Measurements from ENCODE around the gene CDR2. TPM values are rescaled to one million over a fixed set of nuclear protein-coding genes. Genes with fewer than 3 reads are reported as not detected.

The CDR2 gene
- total RNA-seq (2022; extraction: Qiagen RNA extraction; ENCODE audit: low read depth), result 39.8 to 47.7 TPM (median 44.6 TPM) in 5 replicates

DNA sequence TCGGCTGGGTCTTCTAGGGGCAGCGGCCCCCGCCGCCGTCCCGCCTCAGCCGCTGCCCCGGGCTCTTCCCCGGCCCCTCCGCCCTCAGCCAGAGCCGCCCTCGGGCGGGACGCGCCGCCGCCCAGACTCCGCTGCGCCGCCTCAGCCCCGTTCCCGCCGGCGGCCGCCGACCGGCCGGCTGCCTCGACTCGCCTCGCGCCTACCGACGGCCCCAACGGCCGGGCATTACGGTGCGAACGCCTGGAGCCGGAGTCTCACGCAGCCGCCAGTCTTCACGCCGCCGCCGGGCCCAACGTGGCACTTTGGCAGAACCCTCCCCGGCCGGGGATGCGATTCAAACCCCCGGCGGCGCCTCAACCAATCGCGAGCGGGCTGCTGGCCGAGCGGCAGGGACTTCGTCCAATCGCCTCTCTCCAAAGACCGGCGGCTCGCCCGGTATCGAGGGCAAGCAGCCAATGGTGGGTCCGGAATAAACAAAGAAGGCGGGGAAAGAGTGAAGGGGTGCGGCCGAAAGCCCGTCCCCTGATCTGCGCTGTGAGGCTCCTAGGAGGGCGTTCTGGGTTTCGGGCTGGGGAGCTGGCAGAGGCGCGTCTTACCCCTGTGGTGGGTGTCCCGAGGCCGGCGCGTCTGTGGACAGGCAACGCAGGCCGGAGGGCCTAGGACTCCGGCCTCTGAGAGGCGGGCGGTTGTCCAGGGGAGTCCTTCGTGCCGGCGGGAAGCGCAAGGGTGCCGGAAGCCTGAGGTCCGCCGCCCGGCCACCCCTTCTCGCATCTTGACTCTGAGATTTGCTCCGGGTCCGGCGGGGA is at the start of gene CDR2:
CDR2 (minus strand) TSS at position 309 of the 806 bp plus-strand sequence. CDS start 310 bp downstream, outside the sequence.

DNA sequence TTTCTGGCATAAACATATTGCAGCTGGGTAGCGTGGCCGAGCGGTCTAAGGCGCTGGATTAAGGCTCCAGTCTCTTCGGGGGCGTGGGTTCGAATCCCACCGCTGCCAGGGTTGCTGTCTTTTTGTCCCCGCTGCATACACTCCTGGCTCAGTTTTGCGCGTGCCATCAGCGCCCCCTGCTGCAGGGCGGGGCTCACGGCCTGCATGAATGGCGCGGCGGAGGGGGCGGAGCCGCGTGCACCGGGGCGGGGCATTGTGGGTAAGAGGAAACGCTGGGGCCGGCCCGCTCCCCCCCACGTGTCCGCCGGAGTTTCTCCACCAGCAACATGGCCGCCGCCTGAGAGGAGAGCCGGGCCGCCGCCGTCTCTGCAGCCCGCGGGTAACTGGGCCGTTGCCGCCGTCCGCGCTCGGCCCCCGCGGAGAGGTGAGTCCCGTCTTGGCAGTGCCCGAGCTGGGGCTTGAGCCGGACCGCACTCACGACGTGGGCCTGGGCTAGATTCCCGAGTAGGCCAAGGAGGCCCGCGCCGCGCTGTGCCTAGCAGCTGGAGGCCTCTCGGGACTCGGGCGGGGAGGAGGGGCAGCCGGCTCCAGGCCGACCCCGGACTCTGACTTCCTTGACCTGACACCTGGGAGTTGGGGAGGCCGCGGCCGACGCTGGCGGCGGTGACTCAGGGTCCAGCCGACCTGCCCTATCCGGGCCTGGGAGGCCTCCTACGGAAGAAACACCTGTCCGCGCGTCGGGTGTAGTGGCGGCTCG is 77.1 kb downstream of the CDR2 start, which contains the start of gene POLR3E:
POLR3E (plus strand) TSS at position 296 of the 757 bp plus-strand sequence. CDS start 5,560 bp downstream, outside the sequence.

Other genes starting within 250 kb of the CDR2 start
- gene SDR42E2, start 212.1 kb downstream of the CDR2 start, total RNA-seq (2022; extraction: Qiagen RNA extraction; ENCODE audit: low read depth), result not detected in 5 replicates
- 9.7 to 15.5 TPM (median 13.3 TPM) in 5 replicates for gene EEF2K, start 168.3 kb downstream of the CDR2 start, total RNA-seq (2022; extraction: Qiagen RNA extraction; ENCODE audit: low read depth)
- gene POLR3E, start 77.2 kb downstream of the CDR2 start, total RNA-seq (2022; extraction: Qiagen RNA extraction; ENCODE audit: low read depth), result 29.9 to 40.1 TPM (median 34.9 TPM) in 5 replicates
- gene NPIPB5, start 136.3 kb upstream of the CDR2 start, total RNA-seq (2022; extraction: Qiagen RNA extraction; ENCODE audit: low read depth), result 18.5 to 30.4 TPM (median 22.6 TPM) in 5 replicates

Data from A549 treated with RU486 at 1 μM for 4 hours (cell line).